Glomerular endothelial cell (primary cell): ENCODE results near the gene POU6F2. TPM values are rescaled to one million over a fixed set of nuclear protein-coding genes. Genes with fewer than 3 reads are reported as not detected.
"Not testable (repeated sequence)": the region's sequence is repeated elsewhere in the genome, so short reads cannot be mapped to it uniquely, and the experiment has no call there.

ENCODE experiments used
- DNase-seq: peaks from one replicate; pipeline ENCODE4 v3.0.0-alpha.2; 2011; ENCODE audit warnings: low read depth, low spot score; ENCODE audit errors: extremely low read depth
- total RNA-seq: library from RNA; depleted of rRNA; stranded (reverse); fragments of >200 nt; gene quantifications from 2 replicates; pipeline ENCODE4 v1.2.3, GENCODE V29; 2015

Gene POU6F2, protein sequence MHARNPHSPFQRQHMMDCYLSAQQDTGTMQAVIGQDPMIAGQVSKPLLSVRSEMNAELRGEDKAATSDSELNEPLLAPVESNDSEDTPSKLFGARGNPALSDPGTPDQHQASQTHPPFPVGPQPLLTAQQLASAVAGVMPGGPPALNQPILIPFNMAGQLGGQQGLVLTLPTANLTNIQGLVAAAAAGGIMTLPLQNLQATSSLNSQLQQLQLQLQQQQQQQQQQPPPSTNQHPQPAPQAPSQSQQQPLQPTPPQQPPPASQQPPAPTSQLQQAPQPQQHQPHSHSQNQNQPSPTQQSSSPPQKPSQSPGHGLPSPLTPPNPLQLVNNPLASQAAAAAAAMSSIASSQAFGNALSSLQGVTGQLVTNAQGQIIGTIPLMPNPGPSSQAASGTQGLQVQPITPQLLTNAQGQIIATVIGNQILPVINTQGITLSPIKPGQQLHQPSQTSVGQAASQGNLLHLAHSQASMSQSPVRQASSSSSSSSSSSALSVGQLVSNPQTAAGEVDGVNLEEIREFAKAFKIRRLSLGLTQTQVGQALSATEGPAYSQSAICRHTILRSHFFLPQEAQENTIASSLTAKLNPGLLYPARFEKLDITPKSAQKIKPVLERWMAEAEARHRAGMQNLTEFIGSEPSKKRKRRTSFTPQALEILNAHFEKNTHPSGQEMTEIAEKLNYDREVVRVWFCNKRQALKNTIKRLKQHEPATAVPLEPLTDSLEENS
- not detected in 2 replicates for total RNA-seq

DNA sequence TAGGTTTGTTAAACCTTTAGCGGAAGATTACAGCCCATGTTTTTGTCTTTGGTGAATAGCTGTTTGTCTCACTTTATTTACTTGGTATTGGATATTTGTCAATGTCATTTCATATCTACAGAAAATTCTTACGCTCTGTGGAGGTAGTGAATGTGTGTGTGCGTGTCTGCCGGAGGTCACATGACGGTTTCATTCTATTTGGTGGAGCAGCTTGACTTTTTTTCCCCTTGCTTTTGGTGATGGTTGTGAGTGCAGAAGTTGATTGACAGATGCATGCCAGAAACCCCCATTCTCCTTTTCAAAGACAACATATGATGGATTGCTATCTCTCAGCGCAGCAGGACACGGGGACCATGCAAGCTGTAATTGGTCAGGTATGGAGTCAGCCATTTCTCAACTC is at the start of gene POU6F2:
TSS of gene POU6F2 (plus strand) at position 225 of the 400 bp plus-strand sequence. CDS start at position 270, 45 bp downstream.
- DNase-seq, result no peak

DNA sequence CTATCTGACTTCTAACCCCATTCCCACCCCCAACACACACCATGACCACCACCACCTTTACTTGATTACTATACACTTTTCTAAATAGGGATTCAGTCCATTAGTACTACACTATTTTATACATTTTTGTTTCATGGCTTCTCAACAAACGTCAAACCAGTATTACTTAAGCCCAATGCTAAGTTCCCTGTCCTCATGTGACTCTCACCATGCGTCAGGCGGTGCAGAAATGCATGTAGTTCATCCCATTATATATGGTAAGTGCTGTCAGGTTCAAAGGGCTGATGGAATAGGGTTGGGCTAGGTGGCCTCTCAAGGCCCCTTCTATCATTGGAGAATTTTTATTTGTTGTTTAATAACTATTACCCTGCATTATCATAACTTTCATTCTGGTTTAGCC is 49.2 kb upstream of the POU6F2 start:
- DNase-seq, result no peak

DNA sequence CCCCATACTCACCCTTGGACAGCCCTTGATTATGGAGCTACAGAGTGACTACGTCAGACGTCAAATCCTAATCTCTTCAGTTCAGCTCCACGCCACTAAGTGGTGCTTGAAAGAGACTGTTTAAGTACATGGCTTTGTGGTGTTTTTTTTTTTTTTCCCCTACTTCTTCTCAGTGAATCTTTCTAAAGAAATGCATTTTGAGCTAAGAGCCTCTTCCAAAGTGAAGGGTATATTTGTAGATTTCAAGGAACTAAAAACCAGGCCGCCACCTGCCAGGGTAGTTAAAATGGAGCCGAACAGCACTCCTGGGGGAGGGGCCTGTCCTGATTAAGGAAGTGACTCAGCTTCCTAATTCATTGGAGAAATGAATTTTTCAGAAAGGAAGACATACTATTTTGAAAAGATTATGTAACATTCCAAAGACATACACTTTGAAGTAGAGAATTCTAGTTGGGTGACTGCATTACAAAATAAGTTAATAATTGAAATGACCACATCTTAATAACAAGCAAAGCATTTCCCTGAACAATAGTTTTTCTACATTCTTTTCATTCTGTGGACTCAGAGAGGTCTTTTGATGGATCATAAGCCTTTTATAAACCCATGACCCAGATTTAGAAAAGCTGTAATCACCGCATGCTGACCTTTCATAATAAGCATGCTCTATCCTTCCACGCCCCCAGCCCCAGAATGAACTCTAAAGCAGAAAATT is 48.1 kb upstream of the POU6F2 start:
- no peak for DNase-seq

DNA sequence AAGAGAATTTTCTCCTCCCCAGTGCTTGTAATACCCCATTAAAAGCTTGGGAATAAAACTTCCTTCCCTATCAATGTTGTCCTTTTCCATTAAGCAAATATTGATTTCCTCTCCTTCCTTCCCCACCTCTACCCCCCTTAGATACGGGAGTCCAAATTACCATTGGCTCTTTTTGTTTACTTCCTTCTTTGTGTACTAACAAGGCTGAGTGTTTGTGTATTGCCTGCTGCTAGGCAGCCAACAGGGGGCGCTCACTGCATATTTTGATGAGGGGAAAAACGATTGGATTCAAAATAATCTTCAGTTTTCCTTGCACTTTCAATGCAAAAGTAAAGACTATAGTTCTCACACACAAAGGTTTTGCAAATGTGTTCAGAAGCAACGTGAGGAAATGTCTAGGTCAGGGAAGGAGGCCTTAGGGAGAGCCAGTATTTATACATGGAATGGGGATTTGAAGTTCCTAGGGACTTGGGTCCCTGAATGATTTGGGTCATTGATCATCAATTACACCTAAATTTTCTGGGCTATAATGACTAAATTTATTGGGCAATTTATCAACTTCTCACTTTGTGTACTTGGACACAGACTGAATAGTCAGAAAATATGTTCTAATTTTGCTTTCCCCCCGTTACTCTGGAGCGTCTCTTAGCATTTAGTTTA is 45.1 kb upstream of the POU6F2 start:
- DNase-seq, result no peak

DNA sequence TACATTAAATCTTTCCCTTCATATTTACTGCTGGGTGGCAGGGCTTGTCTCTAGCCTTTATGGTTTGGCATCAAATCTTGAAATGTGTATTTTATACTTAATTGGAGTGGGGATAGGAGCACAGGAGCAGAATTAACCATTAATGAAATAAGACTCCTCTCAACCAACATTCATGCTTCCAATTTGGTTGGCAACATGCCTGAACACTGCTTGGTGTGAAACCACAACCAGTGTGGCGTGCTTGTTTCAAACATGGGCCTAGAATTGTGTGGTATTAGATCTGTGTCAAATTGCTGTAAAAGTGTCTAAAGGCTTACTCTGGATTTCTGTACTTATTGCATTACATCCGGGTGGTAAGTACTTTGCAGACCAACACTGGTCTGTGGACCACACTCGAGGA is 43.7 kb upstream of the POU6F2 start:
- no peak for DNase-seq

DNA sequence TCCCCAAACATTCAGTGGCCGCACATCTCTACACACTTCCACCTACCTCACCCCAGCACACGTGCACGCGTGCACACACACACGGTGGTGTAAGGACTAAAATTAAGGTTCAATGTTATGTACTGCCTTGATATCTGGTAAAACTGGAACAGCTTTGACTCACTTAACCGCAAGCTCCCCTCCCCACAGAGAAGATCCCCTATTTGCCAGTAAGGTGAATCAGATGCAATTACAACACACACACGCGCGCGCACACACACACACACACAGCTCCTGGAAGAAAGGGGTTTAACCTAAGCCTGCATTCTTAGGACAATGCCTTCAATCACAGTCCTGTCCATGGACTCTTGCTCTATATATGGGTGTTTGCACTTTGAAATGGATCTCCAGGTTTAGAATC is 43.2 kb upstream of the POU6F2 start:
- no peak for DNase-seq

DNA sequence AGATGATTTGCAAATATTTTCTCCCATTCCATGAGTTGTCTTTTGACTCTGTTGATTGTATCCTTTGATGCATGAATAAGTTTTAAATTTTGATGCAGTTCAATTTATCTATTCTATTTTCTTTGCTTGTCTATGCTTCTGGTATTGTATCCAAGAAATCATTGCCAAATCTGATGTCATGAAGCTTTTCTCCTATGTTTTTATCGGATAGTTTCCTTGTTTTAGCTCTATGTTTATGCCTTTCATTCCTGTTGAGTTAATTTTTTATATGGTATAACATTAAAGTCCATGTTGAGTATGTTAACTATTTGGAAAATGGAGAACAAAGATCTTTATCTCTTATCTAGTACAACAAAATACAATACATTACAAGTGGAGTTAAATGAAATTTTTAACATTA is 41.1 kb upstream of the POU6F2 start:
- DNase-seq, result no peak

DNA sequence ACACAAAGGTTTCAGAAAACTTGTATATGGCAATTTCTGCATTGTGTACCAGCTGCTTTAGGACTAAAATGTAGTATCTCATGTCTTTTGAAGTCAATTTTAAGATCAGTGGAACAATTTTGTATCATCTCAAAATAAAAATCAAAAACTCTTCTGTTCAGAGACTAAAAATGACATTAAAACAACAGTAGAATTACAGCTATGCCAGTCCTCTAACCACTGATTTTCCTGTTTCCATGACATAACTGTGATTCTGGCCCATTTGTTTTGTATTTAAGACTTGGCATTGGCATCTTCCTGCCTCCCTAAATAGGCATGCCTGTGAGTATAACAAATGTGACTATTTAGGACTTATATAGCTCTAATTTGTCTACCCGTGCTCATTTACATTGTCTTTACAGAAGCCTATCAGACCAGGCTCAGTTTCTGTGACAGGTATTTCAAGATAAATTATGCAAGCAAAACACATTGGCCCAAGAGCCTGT is 39.7 kb upstream of the POU6F2 start:
- no peak for DNase-seq

DNA sequence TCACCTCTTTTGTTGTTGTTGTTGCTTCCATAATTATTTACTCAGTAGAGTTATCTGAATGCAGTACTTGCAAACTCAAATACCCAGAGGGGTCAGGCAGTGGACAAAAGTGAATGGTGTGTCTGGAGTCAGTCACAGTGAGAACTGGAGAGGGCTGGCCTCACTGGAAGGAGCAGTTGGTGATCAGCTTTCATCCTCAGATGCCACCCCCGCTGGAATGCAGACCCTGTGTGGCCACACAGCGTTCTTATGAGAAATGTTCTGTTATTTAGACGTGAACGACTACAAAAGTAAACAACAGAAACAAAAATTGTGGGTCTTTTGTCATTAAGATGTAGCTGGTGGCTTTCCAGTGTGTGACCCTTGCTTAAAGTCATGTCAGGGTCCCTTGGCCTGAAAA is 39.1 kb upstream of the POU6F2 start:
- no peak for DNase-seq

DNA sequence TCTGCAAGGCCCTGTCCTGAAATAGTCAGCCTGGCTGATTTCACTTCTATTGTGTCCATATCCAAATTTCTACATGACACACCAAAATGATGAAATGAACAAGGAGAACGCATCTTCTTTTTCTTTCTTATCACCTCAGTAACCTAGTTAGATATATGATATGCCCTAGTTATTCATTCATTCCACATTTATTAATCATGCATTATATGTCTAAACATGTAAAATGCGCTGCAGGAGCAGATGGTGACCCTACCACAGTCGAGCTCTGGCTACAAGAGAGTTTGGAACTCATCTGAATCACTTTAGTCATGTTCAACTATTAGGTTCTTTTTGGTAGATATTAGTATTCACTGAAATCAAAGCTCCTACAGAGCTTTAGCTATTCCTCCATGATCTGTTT is 36.9 kb upstream of the POU6F2 start:
- no peak for DNase-seq

DNA sequence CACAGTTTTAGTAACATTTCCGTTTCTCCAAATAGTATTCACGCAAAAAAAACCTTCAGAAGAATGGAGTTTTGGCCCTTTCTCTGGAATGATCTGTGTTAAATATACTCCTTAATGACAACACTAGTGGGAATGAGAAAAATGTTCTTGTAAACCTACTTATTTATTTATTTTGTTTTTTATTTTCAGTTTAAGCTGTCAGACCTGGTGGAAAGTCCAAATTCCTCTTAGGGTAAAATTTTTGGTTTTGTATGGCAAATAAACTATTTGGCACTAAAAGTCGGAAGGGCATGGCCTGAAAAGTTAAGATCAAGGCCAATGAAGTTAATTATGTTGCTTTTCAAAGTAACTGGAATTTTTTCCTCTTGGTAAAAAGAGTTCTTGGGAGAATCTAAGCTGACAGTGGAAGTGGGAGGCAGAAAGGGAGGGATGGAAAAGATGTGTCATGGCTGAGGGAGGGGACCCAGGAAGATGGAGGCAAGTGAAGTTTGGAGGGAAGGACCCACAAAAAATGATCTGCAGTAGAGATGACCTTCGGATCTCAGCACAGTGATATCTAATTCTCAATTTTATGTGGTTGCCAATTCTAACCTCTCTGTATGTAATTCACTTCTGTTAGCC is 35.2 kb upstream of the POU6F2 start:
- DNase-seq, result no peak

DNA sequence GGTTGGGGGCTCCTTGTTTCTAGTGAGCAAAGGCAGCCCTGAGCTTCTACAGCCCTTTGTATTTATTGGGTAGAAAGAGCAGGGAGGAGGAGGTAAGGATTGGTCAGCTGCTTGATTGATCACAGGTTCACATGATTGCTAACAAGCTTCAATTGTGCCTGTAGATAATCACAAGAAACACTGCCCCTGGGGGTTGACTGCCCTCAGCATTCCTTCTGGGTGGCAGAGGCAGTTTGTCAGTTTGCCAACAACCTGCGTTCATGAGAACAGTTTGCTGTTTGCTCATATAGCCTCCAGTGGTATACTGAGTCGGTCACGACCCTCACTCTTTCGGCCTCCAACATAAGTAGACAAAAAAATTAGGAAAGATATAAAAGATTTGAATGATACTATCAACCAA is 30.2 kb upstream of the POU6F2 start:
- DNase-seq, result not testable (repeated sequence)

DNA sequence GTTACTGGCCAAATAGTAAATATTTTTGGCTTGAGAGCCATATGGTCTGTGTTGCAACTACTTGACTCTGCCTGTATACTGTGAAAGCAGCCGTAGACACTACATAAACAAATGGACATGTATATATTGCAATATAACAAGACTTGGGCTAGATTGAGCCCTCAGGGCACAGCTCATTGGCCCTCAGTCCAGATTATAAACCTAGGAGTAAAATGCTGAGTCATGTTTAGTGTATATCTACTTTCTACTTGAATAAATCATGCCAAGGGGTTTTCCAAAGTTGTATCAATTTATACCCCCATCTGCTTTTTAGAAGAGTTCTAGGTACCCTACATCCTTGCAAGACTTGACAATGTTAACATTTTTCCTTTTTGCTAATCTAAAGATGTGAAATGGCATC is 27.4 kb upstream of the POU6F2 start:
- DNase-seq, result no peak

DNA sequence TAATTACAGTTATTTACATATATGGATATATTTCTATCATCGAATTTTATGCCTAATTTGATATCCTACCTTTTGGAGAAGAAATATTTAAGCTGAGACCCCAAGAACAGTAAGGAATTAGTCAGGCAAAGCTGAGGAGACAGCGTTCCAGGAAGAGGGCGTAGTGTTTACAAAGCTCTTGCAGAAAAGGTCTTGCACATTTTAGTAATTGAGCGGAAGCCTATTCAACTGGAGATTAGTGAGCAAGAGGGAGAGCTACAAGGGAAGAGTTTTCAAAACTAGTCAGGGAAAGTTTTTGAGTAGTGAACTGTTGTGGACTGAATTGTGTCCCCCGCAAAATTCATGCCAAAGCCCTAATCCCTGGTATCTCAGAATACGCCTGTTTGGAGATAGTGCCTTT is 26.5 kb upstream of the POU6F2 start:
- DNase-seq, result no peak

DNA sequence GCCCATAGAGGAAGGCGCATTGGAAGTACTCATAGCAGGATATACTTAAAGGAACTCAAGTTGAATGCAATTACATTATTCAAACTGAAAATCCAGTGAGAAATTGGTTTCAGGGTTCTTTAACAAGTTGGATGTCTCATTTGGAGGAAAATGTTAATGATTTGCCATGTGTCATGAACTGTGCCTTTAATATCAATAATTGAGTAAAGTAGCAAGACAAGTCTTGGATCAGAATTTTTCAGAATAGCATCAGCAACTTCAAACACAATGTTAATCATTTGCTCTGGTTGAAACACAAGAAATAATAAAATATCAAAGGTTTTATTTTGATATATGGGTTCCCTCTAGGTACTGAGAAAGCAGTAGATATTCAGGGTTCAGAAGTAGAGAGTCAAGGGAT is 24.5 kb upstream of the POU6F2 start:
- DNase-seq, result no peak

DNA sequence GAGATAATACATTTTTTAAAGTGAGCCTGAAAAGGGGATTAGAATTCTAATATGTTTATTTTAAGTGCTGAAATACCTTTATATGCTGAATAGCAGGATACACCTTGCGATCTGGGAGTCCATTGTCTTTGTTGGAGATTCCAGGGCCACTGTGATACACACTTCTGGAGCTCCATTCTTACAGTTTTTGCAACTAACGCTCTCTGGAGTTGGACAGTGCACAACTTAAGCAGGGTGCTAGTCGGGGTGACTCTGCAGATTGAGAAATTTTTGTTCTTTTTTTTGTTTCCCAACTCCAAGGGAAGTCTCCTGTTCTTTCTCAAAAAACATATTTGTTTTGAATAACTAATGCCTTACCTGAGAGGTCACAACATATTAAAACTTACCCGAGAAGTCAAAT is 23.7 kb upstream of the POU6F2 start:
- no peak for DNase-seq

DNA sequence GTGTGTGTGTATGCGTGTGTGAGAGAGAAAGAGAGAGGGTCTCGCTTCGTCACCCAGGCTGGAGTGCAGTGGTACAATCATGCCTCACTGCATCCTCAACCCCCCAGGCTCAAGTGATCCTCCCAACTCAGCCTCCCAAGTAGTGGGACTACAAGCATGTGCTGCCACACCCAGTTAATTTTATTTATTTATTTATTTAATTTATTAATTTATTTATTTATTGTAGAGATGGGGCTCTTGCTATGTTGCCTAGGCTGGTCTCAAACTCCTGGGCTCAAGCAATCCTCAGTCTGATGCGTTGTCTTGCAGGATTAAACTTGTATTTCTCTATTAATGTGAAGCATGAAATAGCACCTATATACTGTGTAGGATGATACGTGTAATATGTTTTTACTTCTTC is 21.8 kb upstream of the POU6F2 start:
- DNase-seq, result no peak

DNA sequence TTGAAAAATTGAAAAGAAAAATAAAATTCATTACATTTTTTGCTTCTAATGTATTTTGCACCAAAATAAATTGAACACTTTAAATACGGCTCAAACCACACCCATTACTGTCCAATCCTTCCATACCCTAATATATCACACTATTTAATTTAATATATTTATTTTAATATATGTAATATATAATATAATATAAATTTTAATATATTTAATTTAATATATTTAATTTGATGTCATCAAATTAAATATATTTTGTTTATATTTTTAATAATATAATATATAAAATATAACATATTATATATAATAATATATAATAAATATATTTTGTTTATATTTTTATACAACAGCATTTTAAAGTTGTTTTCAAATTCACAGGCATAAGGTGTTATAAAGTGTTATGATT is 15.7 kb upstream of the POU6F2 start:
- DNase-seq, result no peak

DNA sequence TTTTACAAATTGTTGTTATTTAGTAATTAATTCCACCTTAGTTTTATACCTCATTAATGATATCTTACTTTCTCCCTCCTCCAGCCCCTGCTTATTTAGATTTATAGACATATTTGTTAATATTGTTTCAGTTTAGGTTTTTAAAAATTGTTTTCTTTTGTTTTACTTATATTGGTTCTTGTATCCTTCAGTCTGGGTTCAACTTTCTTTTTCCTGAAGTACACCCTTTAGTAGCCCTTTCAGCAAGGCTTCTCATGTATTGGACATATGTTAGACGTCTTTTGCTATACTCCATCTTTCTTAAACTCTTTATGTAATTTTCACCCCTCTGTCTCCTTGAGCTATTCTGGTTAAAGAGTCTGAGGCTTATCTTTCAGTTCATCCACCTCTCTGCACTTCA is 12.8 kb upstream of the POU6F2 start:
- DNase-seq, result no peak

DNA sequence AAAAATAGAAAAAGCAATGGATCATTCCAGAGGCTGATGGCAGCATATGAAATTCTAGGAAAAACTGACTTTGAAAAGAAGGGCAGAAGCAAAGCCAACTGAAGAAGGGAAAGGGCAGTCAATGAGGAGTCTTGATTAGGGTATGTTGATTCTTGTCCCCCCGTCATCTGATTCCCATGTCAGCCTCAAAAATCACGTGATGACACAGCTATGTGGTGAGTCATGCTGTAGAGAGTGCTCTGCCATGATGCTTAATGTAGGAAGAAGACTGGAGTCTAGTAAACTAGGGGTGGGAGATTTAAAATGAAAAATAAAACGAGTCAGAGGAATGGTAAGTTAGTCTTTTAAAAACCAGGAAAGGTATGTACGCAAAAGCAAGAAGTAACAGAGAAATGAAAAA is 3.9 kb upstream of the POU6F2 start:
- no peak for DNase-seq
